DMS 273 treated with DMSO at 0.1 percent for 48 hours (cell line): ENCODE data around the gene C10orf90.
"Not testable (repeated sequence)": the region's sequence is repeated elsewhere in the genome, so short reads cannot be mapped to it uniquely, and the experiment has no call there.

ENCODE experiments used
- DNase-seq: peaks from one replicate; lab custom pipeline; 2025; lab: John Stamatoyannopoulos, UW

C10orf90 gene

GRCh38 chr10:126387931-126388911 lies 282.3 kb downstream of the C10orf90 start, which contains the start of gene ADAM12:
ADAM12 (minus strand) TSS chr10:126388477; CDS start chr10:126388145, 332 bp downstream.
- no peak for DNase-seq

GRCh38 chr10:126387041-126387921 lies 283.2 kb downstream of the C10orf90 start:
- DNase-seq = no peak

- DNase-seq = no peak
These were observed 286.1 kb downstream of the C10orf90 start for GRCh38 chr10:126384269-126384873.

- no peak for DNase-seq
These were observed 290.0 kb downstream of the C10orf90 start for GRCh38 chr10:126380352-126381076.

GRCh38 chr10:126379166-126379565 lies 291.3 kb downstream of the C10orf90 start:
- DNase-seq = not testable (repeated sequence)

- DNase-seq = no peak
These were observed 293.5 kb downstream of the C10orf90 start for GRCh38 chr10:126376956-126377355.

- no peak for DNase-seq
These were observed 294.5 kb downstream of the C10orf90 start for GRCh38 chr10:126375926-126376554.

- no peak for DNase-seq
These were observed 295.2 kb downstream of the C10orf90 start for GRCh38 chr10:126375299-126375698.
